Heart left ventricle (tissue), 16 donors: ENCODE results near the gene TMEM123. TPM values are rescaled to one million over a fixed set of nuclear protein-coding genes. Genes with fewer than 3 reads are reported as not detected.

Experiments used
- ATAC-seq, 4 donors: fragments of 200-7000 bp; cut with Tn5 transposase; one replicate each; pipeline ENCODE4 v1.9.1; 2020 to 2022; ENCODE audit warnings: moderate library complexity in 4 of 4, mild to moderate bottlenecking in 3 of 4, moderate number of reproducible peaks in 1 of 4
- DNase-seq, 5 donors: peaks; one replicate each; pipeline ENCODE4 v3.0.0-alpha.2; 2020
- H3K27ac ChIP-seq, 12 donors: fragments of 200-600 bp; sonication (generic) in 4 of 12; one replicate each; pipeline versions ENCODE4 v1.5.0 to v1.8.0; 2016 to 2022; ENCODE audit warnings: mild to moderate bottlenecking in 2 of 12
- H3K27me3 ChIP-seq, 9 donors: fragments of 200-600 bp; sonication (generic) in 2 of 9; one replicate each; pipeline versions ENCODE4 v1.5.1 to v1.8.0; 2016 to 2022; ENCODE audit warnings: mild to moderate bottlenecking in 3 of 9
- H3K36me3 ChIP-seq, 9 donors: fragments of 200-600 bp; sonication (generic) in 2 of 9; one replicate each; pipeline versions ENCODE4 v1.5.0 to v1.8.0; 2018 to 2022; ENCODE audit warnings: mild to moderate bottlenecking in 2 of 9
- H3K4me1 ChIP-seq, 12 donors: fragments of 200-600 bp; sonication (generic) in 4 of 12; one replicate each; pipeline versions ENCODE4 v1.5.0 to v1.8.0; 2016 to 2022; ENCODE audit warnings: mild to moderate bottlenecking in 3 of 12
- H3K4me3 ChIP-seq, 12 donors: fragments of 200-600 bp; sonication (generic) in 4 of 12; one replicate each; pipeline versions ENCODE4 v1.5.0 to v1.8.0; 2017 to 2022; ENCODE audit warnings: mild to moderate bottlenecking in 9 of 12, moderate library complexity in 4 of 12
- H3K9me3 ChIP-seq, 12 donors: fragments of 200-600 bp; sonication (generic) in 4 of 12; one replicate each; pipeline versions ENCODE4 v1.5.0 to v1.8.0; 2016 to 2022; ENCODE audit warnings: mild to moderate bottlenecking in 1 of 12
- POLR2A ChIP-seq, 2 donors: fragments of 450-650 bp; IDR thresholded peaks; one replicate each; pipeline ENCODE4 v1.6.1; 2017; ENCODE audit warnings: antibody characterized with exemption in 2 of 2, mild to moderate bottlenecking in 2 of 2, moderate library complexity in 2 of 2
- WGBS, 4 donors: extraction: QIAGEN DNeasy Blood & Tissue Kit in 2 of 4; methylation state at CpG; one replicate each; pipeline versions ENCODE4 v1.1.5 to v1.1.7; 2013 to 2018; 5-methylcytosine and 5-hydroxymethylcytosine counted together
- intact Hi-C, 10 donors: fragments of 100-400 bp; cut with DNase I; formaldehyde crosslinking; loops; one replicate each; pipeline versions ENCODE4 v1.11.1 to v1.14.2; 2022
- long read RNA-seq, 3 donors: library from polyadenylated mRNA; unstranded; transcript quantifications; one replicate each; pipeline ENCODE4 v2.0.0, GENCODE V29; 2020 to 2021
- polyA plus RNA-seq, 2 donors: library from polyadenylated mRNA; stranded (reverse); fragments of 200-250 nt; gene quantifications; one replicate each; pipeline ENCODE4 v1.2.3, GENCODE V29; 2013
- total RNA-seq, 9 donors: library from RNA; depleted of rRNA in 2 of 9; stranded (reverse); fragments of >200 nt in 2 of 9; fragmentation: NEBNext Ultra II Directional in 3 of 9; extraction: Animal tissue kit (Norgen Biotek cat#: 25700) in 3 of 9; gene quantifications; one replicate each; pipeline versions ENCODE4 v1.1.0 to v1.2.4, GENCODE V29; 2016 to 2023
- TF ChIP-seq, protein P1 (sequence below), 12 donors: fragments of 200-600 bp; sonication (generic) in 4 of 12; IDR thresholded peaks; one replicate each; pipeline versions ENCODE4 v1.5.0 to v1.8.0; 2018 to 2022; ENCODE audit warnings: antibody characterized with exemption in 12 of 12, mild to moderate bottlenecking in 5 of 12
- donor health status: ischemic (EF 13 %, LVEDD 7.1; RV severe dilation, severe dysfunction).
- donor health status: healthy with polysubstance abuse.
- donor health status: DM: no; HTN: yes; CAD: no.
- donor health status: DM: no; HTN: no; CAD: no.
- donor health status: ischemic (EF 25% LVEDD 6.9; RV normal size, moderate dysfunction).
- donor health status: ischemic (EF 25% LVEDD 5.7; RV mildly dilated, moderate dysfunction).
- donor health status: healthy.
- donor health status: DM: yes; HTN: yes; CAD: no.
- donor health status: ischemic (EF 35%, LVEDD 5.7; RV mildly dilated, moderate dysfunction).
- donor health status: nonischemic (EF 11% LVEDD 7.7; RV severe dilation, severe dysfunction).
- donor health status: DM: yes; HTN: yes; CAD: no.
- donor health status: PGD.
- donor health status: ischemic (EF 29% LVEDD 5.4; RV normal size, mild dysfunction).
- donor health status: nonischemic (EF 23%, LVEDD 6.1; RV moderate dilation, normal function).

The TMEM123 gene, protein sequence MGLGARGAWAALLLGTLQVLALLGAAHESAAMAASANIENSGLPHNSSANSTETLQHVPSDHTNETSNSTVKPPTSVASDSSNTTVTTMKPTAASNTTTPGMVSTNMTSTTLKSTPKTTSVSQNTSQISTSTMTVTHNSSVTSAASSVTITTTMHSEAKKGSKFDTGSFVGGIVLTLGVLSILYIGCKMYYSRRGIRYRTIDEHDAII
- 100 to 1,000 TPM in 2 of 9 donors, 10 to 100 TPM in 7; 54.5 to 116 (median 81.4) TPM for total RNA-seq
- polyA plus RNA-seq: 10 to 100 TPM; 25.0 to 31.7 TPM
- long read RNA-seq, donor 1, transcript TMEM123-202 (5 exons, 3,579 nt): major isoform, 102 of 109 reads
- long read RNA-seq, donor 1, partial matches to known transcripts: 1 of 109 reads
- long read RNA-seq, donor 1, other reads (novel, unspliced or antisense): 6 of 109 reads
- long read RNA-seq, donor 2, transcript TMEM123-202 (5 exons, 3,579 nt): major isoform, 190 of 201 reads
- long read RNA-seq, donor 2, partial matches to known transcripts: 4 of 201 reads
- long read RNA-seq, donor 2, other reads (novel, unspliced or antisense): 6 of 201 reads
- long read RNA-seq, donor 3, transcript TMEM123-202 (5 exons, 3,579 nt): major isoform, 94 of 101 reads
- long read RNA-seq, donor 3, partial matches to known transcripts: 1 of 101 reads
- long read RNA-seq, donor 3, other reads (novel, unspliced or antisense): 6 of 101 reads

DNA sequence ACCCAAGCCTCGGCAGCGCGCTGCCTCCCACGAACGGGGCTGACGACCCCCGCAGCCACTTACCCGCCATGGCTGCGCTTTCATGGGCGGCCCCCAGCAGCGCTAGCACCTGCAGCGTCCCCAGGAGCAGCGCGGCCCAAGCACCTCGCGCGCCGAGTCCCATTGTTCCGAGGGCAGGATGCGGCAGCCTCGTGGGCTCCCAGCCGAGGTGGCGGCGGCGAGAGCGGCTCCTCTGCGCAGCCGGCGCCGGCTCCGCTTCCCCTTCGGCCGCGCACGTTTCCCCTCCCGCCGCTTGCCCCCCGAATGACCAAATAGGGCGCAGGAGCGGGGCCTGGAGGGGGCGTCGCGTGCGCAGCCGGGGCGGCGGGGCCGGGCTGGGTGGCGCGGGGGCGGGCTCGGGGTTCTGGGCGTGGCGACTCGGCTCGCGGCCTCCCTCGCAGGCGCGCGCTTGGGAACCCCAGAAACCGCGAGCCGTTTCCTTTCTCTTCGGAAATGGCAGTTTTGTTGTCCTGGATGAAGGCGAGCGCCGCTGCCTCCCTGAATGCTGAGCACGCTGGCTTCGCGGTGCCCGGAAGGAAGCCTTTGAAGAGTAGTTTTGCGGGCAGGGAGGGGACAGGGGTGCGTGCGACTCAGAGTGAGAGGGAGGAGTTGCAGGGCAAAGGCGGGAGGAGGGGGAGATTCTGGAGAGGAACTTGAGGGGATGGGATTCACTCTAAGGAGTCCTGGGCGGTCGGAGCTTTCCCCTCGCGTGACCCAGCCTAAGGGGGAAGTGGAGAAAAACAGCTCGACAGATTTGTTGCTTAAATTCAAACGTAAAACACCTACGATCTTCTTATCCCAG is at the start of gene TMEM123:
Gene TMEM123 (minus strand): TSS at position 305 of the 841 bp plus-strand sequence. CDS start 142 bp downstream, at position 163.
- no peaks in the 10 kb centered on the region for H3K9me3 ChIP-seq
- peak within 1 kb of the TSS; percentile 6 to 94 (median 85) for H3K27ac ChIP-seq
- peak; percentile 67 to 93 (median 86) for ATAC-seq
- no peaks in the 10 kb centered on the region for H3K27me3 ChIP-seq
- H3K36me3 ChIP-seq: peaks cover 0 to 10% (median 5%) of the 10 kb centered on the region in 9 donors
- H3K4me3 ChIP-seq: peak within 1 kb of the TSS; percentile 69 to 96 (median 84)
- peak; percentile 76 to 93 (median 86) for DNase-seq
- peaks cover 0 to 57% (median 17%) of the 10 kb centered on the region in 12 donors for H3K4me1 ChIP-seq
- TF ChIP-seq POLR2A (IDR thresholded peaks at IDR 0.05): peak in 1 of 2 donors; percentile 69
- TF ChIP-seq, protein P1, sequence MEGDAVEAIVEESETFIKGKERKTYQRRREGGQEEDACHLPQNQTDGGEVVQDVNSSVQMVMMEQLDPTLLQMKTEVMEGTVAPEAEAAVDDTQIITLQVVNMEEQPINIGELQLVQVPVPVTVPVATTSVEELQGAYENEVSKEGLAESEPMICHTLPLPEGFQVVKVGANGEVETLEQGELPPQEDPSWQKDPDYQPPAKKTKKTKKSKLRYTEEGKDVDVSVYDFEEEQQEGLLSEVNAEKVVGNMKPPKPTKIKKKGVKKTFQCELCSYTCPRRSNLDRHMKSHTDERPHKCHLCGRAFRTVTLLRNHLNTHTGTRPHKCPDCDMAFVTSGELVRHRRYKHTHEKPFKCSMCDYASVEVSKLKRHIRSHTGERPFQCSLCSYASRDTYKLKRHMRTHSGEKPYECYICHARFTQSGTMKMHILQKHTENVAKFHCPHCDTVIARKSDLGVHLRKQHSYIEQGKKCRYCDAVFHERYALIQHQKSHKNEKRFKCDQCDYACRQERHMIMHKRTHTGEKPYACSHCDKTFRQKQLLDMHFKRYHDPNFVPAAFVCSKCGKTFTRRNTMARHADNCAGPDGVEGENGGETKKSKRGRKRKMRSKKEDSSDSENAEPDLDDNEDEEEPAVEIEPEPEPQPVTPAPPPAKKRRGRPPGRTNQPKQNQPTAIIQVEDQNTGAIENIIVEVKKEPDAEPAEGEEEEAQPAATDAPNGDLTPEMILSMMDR (IDR thresholded peaks at IDR 0.05): peak in 2 of 12 donors; percentile 10 to 27
- intact Hi-C loops: loop anchor here in 5 of 10 donors (2.0 to 10.0 kb wide), 4 partner anchors 60 to 108 kb away; partner anchors contain the start of gene BIRC2 (in 4 of the 5)
- WGBS, 4 donors: 0% methylated on average over 29 to 83 of the region's 83 CpGs

DNA sequence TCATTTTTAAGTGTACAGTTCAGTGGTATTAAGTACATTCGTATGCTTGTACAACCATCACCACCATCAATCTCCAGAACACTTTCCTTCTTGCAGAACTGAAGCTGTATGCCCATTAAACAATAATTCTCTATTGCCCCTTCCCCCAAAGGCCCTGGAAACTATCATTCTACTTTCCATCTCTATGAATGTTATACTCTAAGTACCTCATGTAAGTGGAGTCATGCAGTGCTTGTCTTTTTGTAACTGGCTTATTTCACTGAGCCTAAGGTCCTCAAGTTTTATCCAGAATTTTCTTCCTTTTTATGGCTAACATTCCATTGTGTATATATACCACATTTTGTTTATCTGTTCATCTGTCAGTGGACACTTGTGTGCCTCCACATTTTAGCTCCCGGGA is 48.3 kb upstream of the TMEM123 start:
- 76 to 87% (median 86%) methylated on average over 2 of the region's 2 CpGs for WGBS, 4 donors
- no peaks in the 10 kb centered on the region for H3K4me1 ChIP-seq
- ATAC-seq: no peak
- intact Hi-C loops: no loop called here
- no peaks in the 10 kb centered on the region for H3K36me3 ChIP-seq
- peaks cover 0 to 5% (median 0%) of the 10 kb centered on the region in 9 donors for H3K27me3 ChIP-seq
- peak overlapping the region in 1 of 12 donors; percentile 21 for H3K27ac ChIP-seq
- no peak for TF ChIP-seq POLR2A (IDR thresholded peaks at IDR 0.05)
- TF ChIP-seq, protein P1 (IDR thresholded peaks at IDR 0.05): no peak
- no peak overlapping the region for H3K4me3 ChIP-seq
- H3K9me3 ChIP-seq: no peaks in the 10 kb centered on the region
- DNase-seq: no peak

DNA sequence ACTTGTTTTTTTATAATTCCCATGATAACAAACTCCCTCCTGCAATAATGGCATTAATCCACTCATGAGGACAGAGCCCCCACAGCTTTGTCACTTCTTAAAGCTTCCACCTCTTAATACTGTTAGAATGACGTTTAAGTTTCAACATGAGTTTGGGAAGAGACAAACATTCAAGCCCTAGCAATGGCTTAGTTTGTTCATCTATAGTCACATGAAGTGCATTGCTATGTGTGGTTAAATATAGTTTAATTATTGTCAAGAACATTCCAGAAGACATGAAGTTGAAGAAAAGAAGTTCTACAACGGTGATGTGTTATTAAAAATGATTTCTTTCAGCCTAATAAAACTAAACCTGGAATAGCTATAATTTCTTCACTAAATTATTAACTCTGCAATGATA is 47.4 kb upstream of the TMEM123 start:
- ATAC-seq (no peak), DNase-seq (no peak)
- Histone ChIP-seq H3K27me3 (peaks cover 0 to 8% (median 0%) of the 10 kb centered on the region in 9 donors), H3K4me1 (no peaks in the 10 kb centered on the region), H3K4me3 (no peak overlapping the region), H3K9me3 (no peaks in the 10 kb centered on the region), H3K36me3 (no peaks in the 10 kb centered on the region), H3K27ac (peak overlapping the region in 1 of 12 donors; percentile 21)
- TF ChIP-seq, protein P1 (IDR thresholded peaks at IDR 0.05): no peak
- 29 to 62% (median 46%) methylated on average over 2 of the region's 2 CpGs for WGBS, 4 donors
- intact Hi-C loops: loop anchor here in 6 of 10 donors (5.0 to 10.0 kb wide), 7 partner anchors 105 to 215 kb away; no protein-coding TSS in a partner anchor
